PC-9 (cell line): Measurements from ENCODE around the gene NISCH. TPM values are rescaled to one million over a fixed set of nuclear protein-coding genes. Genes with fewer than 3 reads are reported as not detected.

ENCODE experiments used
- BruUV-seq: library from RNA; stranded (reverse); fragments of 400-500 nt; replicated peaks from 2 replicates; lab custom pipeline; 2021; lab: Mats Ljungman, UMichigan
- CTCF ChIA-PET: fragments of 300-600 bp; sonication (Branson Sonifier 250); formaldehyde crosslinking; loops from one replicate; lab custom pipeline; 2022; ENCODE audit warnings: antibody characterized with exemption; lab: Charles Lee
- POLR2A ChIA-PET: fragments of 300-600 bp; sonication (Branson Sonifier 250); formaldehyde crosslinking; loops from one replicate; lab custom pipeline; 2022; ENCODE audit warnings: antibody characterized with exemption; ENCODE audit not compliant: unreplicated experiment; lab: Charles Lee
- DNase-seq, 2 experiments: peaks; one replicate each; pipeline versions ENCODE4 v3.0.0 to v3.0.0-alpha.2; 2015 to 2022; ENCODE audit warnings: mixed read lengths in 1 of 2
- H2AFZ ChIP-seq: fragments of 200-600 bp; sonication (generic); 2 replicates; pipeline ENCODE4 v1.8.1; 2017; ENCODE audit warnings: antibody characterized with exemption
- H3F3A ChIP-seq: fragments of 200-600 bp; sonication (generic); 2 replicates; pipeline ENCODE4 v1.8.1; 2017; ENCODE audit warnings: antibody characterized with exemption, mild to moderate bottlenecking, low read depth; ENCODE audit not compliant: insufficient read depth
- H3K27ac ChIP-seq: fragments of 200-600 bp; sonication (generic); 2 replicates; pipeline ENCODE4 v1.6.1; 2016; ENCODE audit warnings: mixed run types
- H3K27me3 ChIP-seq: fragments of 200-600 bp; sonication (generic); 2 replicates; pipeline ENCODE4 v1.6.1; 2016; ENCODE audit warnings: low read depth, mixed run types; ENCODE audit not compliant: insufficient read depth
- H3K36me3 ChIP-seq: fragments of 200-600 bp; sonication (generic); 2 replicates; pipeline ENCODE4 v1.6.1; 2016; ENCODE audit warnings: low read depth, mixed run types
- H3K4me1 ChIP-seq: fragments of 200-600 bp; sonication (generic); replicated peaks from 2 replicates; pipeline ENCODE4 v1.6.1; 2016; ENCODE audit warnings: mixed run types; ENCODE audit not compliant: insufficient read depth
- H3K4me2 ChIP-seq: fragments of 200-600 bp; sonication (generic); 2 replicates; pipeline ENCODE4 v1.6.1; 2017; ENCODE audit warnings: mixed run types
- H3K4me3 ChIP-seq: fragments of 200-600 bp; sonication (generic); 2 replicates; pipeline ENCODE4 v1.6.1; 2016; ENCODE audit warnings: mixed run types
- H3K79me2 ChIP-seq: fragments of 200-600 bp; sonication (generic); 2 replicates; pipeline ENCODE4 v1.6.1; 2017; ENCODE audit warnings: low read depth, mixed run types
- H3K9me2 ChIP-seq: fragments of 200-600 bp; sonication (generic); 2 replicates; pipeline ENCODE4 v1.8.1; 2017; ENCODE audit warnings: mild to moderate bottlenecking; ENCODE audit not compliant: insufficient read depth
- H3K9me3 ChIP-seq: fragments of 200-600 bp; sonication (generic); 2 replicates; pipeline ENCODE4 v1.8.1; 2016; ENCODE audit warnings: low read depth; ENCODE audit not compliant: insufficient read depth
- H4K20me1 ChIP-seq: fragments of 200-600 bp; sonication (generic); 2 replicates; pipeline ENCODE4 v1.8.1; 2017; ENCODE audit not compliant: insufficient read depth
- EZH2 ChIP-seq: fragments of 200-600 bp; sonication (generic); IDR thresholded peaks from 2 replicates; pipeline ENCODE4 v1.8.0; 2017; ENCODE audit warnings: antibody characterized with exemption, low read depth
- intact Hi-C: fragments of 100-400 bp; cut with micrococcal nuclease; formaldehyde crosslinking; loops from one replicate; pipeline ENCODE4 v1.10.0; 2022; ENCODE audit not compliant: unreplicated experiment
- total RNA-seq: library from RNA; stranded (reverse); gene quantifications from 2 replicates; pipeline ENCODE4 v1.2.3, GENCODE V29; 2021
- TF ChIP-seq, protein P1 (sequence below): fragments of 200-600 bp; sonication (generic); conservative IDR thresholded peaks from 2 replicates; pipeline ENCODE4 v1.6.1; 2017; ENCODE audit warnings: mixed run types, antibody characterized with exemption, mild to moderate bottlenecking, moderate library complexity

Gene NISCH
- total RNA-seq, 1 experiment from 2014 or later: 66.1 TPM

DNA sequence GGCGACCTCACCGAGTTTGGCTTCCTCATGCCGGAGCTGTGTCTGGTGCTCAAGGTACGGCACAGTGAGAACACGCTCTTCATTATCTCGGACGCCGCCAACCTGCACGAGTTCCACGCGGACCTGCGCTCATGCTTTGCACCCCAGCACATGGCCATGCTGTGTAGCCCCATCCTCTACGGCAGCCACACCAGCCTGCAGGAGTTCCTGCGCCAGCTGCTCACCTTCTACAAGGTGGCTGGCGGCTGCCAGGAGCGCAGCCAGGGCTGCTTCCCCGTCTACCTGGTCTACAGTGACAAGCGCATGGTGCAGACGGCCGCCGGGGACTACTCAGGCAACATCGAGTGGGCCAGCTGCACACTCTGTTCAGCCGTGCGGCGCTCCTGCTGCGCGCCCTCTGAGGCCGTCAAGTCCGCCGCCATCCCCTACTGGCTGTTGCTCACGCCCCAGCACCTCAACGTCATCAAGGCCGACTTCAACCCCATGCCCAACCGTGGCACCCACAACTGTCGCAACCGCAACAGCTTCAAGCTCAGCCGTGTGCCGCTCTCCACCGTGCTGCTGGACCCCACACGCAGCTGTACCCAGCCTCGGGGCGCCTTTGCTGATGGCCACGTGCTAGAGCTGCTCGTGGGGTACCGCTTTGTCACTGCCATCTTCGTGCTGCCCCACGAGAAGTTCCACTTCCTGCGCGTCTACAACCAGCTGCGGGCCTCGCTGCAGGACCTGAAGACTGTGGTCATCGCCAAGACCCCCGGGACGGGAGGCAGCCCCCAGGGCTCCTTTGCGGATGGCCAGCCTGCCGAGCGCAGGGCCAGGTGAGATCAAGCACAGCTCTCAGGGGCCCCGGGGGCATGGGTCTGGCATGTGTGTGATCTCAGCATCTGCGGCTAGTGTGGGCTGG, 32.6 kb downstream of the NISCH start:
- H3K4me2 ChIP-seq: no peak overlapping the region
- ChIA-PET CTCF (no interaction called here), POLR2A (no interaction called here)
- H3K9me2 ChIP-seq: no peaks in the 10 kb centered on the region
- H2AFZ ChIP-seq: no peak overlapping the region
- DNase-seq: no peak
- H4K20me1 ChIP-seq: no peaks in the 10 kb centered on the region
- no peaks in the 10 kb centered on the region for H3K79me2 ChIP-seq
- no TSS peak for BruUV-seq
- H3K36me3 ChIP-seq: no peaks in the 10 kb centered on the region
- H3K4me1 ChIP-seq: no peaks in the 10 kb centered on the region
- no peak overlapping the region for H3K4me3 ChIP-seq
- no peaks in the 10 kb centered on the region for H3K9me3 ChIP-seq
- no peaks in the 10 kb centered on the region for H3F3A ChIP-seq
- no peak for TF ChIP-seq EZH2
- TF ChIP-seq, protein P1, sequence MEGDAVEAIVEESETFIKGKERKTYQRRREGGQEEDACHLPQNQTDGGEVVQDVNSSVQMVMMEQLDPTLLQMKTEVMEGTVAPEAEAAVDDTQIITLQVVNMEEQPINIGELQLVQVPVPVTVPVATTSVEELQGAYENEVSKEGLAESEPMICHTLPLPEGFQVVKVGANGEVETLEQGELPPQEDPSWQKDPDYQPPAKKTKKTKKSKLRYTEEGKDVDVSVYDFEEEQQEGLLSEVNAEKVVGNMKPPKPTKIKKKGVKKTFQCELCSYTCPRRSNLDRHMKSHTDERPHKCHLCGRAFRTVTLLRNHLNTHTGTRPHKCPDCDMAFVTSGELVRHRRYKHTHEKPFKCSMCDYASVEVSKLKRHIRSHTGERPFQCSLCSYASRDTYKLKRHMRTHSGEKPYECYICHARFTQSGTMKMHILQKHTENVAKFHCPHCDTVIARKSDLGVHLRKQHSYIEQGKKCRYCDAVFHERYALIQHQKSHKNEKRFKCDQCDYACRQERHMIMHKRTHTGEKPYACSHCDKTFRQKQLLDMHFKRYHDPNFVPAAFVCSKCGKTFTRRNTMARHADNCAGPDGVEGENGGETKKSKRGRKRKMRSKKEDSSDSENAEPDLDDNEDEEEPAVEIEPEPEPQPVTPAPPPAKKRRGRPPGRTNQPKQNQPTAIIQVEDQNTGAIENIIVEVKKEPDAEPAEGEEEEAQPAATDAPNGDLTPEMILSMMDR: no peak
- intact Hi-C loops: no loop called here
- no peak overlapping the region for H3K27ac ChIP-seq
- no peaks in the 10 kb centered on the region for H3K27me3 ChIP-seq

DNA sequence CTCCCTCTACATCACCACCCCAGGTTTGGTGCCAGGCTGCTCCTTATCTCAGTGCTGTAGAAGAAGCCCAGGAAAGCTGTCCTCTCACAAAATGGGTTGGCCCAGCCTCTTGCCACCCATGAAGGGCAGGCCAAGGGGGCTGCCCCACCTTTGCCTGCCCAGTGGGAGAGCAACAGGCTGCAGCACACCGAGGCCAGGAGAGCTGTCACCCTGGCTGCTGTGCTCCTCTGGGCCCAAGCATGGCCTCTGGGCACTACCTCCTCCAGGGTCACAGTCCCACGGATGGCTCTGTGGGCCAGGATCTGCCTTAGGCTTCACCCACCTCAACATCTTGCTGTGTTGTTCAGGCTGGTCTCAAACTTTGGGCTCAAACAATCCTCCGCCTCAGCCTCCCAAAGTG, 33.3 kb downstream of the NISCH start:
- no TSS peak for BruUV-seq
- TF ChIP-seq, protein P1: no peak
- TF ChIP-seq EZH2: no peak

DNA sequence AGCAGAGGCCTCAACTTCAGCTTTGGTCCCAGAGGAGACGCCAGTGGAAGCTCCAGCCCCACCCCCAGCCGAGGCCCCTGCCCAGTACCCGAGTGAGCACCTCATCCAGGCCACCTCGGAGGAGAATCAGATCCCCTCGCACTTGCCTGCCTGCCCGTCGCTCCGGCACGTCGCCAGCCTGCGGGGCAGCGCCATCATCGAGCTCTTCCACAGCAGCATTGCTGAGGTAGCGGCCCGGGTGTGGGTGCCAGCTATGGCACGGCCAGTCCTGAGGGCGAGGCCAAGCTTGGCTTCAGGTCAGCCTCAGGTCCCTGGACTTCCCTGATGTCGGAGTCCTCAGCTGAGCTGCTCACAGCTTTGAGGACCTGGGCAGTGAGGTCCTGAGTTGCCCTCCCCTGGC, 34.0 kb downstream of the NISCH start:
- H3K9me2 ChIP-seq: no peaks in the 10 kb centered on the region
- TF ChIP-seq EZH2: no peak
- TF ChIP-seq, protein P1: no peak
- BruUV-seq: no TSS peak
- H3K9me3 ChIP-seq: no peaks in the 10 kb centered on the region
- DNase-seq: no peak
- H3K4me3 ChIP-seq: no peak overlapping the region
- H3F3A ChIP-seq: no peaks in the 10 kb centered on the region
- H3K27me3 ChIP-seq: no peaks in the 10 kb centered on the region
- no peak overlapping the region for H3K27ac ChIP-seq
- H3K36me3 ChIP-seq: no peaks in the 10 kb centered on the region
- H3K79me2 ChIP-seq: no peaks in the 10 kb centered on the region
- H3K4me1 ChIP-seq: no peaks in the 10 kb centered on the region
- no peak overlapping the region for H2AFZ ChIP-seq
- CTCF ChIA-PET: no interaction called here
- intact Hi-C loops: no loop called here
- no peaks in the 10 kb centered on the region for H4K20me1 ChIP-seq
- POLR2A ChIA-PET: interaction anchor here (0.5 to 0.7 kb wide), 2 partner anchors 47 to 449 kb away, joined by 3 read pairs; no protein-coding TSS in a partner anchor
- no peak overlapping the region for H3K4me2 ChIP-seq

More for the DNA sequence above, 33.3 kb downstream of the NISCH start:
- intact Hi-C loops: no loop called here
- Histone ChIP-seq H3K79me2 (no peaks in the 10 kb centered on the region), H3K4me3 (no peak overlapping the region), H2AFZ (no peak overlapping the region), H3K9me3 (no peaks in the 10 kb centered on the region), H3K4me1 (no peaks in the 10 kb centered on the region), H3K4me2 (no peak overlapping the region), H4K20me1 (no peaks in the 10 kb centered on the region), H3F3A (no peaks in the 10 kb centered on the region), H3K27me3 (no peaks in the 10 kb centered on the region), H3K27ac (no peak overlapping the region), H3K36me3 (no peaks in the 10 kb centered on the region), H3K9me2 (no peaks in the 10 kb centered on the region)
- ChIA-PET POLR2A (no interaction called here), CTCF (no interaction called here)
- no peak for DNase-seq
